Measurements from ENCODE around the gene OR8D4. TPM values are rescaled to one million over a fixed set of nuclear protein-coding genes. Genes with fewer than 3 reads are reported as not detected.

The OR8D4 gene
- total RNA-seq, 1 donor from 2014 or later, result not detected

Other genes with a start within 250 kb of the OR8D4 start
- 0.13 and 0.39 TPM in 2 replicates for gene SCN3B, start 247.5 kb upstream of the OR8D4 start, total RNA-seq
- 8.5 and 11.3 TPM in 2 replicates for gene ZNF202, start 160.5 kb upstream of the OR8D4 start, total RNA-seq
- not detected in 2 replicates for gene OR6X1, start 147.6 kb upstream of the OR8D4 start, total RNA-seq
- gene OR6M1, start 95.8 kb upstream of the OR8D4 start, total RNA-seq, result not detected in 2 replicates
- gene TMEM225, start 16.5 kb upstream of the OR8D4 start, total RNA-seq, result not detected in 2 replicates
- not detected in 2 replicates for gene OR4D5, start 37.5 kb downstream of the OR8D4 start, total RNA-seq
- gene OR6T1, start 41.7 kb downstream of the OR8D4 start, total RNA-seq, result not detected in 2 replicates
- gene OR10S1, start 75.6 kb downstream of the OR8D4 start, total RNA-seq, result not detected in 2 replicates
- gene OR10G6, start 93.0 kb downstream of the OR8D4 start, total RNA-seq, result not detected in 2 replicates
- gene OR10G4, start 110.8 kb downstream of the OR8D4 start, total RNA-seq, result 0.11 TPM in 1 of 2 replicates, not detected in the other
- gene OR10G9, start 120.8 kb downstream of the OR8D4 start, total RNA-seq, result not detected in 2 replicates
- gene OR10G8, start 124.6 kb downstream of the OR8D4 start, total RNA-seq, result not detected in 2 replicates
- not detected in 2 replicates for gene OR10G7, start 139.2 kb downstream of the OR8D4 start, total RNA-seq
- 11.5 and 14.7 TPM in 2 replicates for gene VWA5A, start 213.3 kb downstream of the OR8D4 start, total RNA-seq